Nephron progenitor cell (in vitro differentiated cells): ENCODE results near the gene GSN.

Source experiments
- DNase-seq: peaks from one replicate; pipeline ENCODE4 v3.0.0; 2021
- H3K27ac Mint-ChIP-seq: 2 replicates; pipeline ENCODE4 v1.8.0; 2021; ENCODE audit warnings: mild to moderate bottlenecking, moderate library complexity, mixed read lengths
- H3K27me3 Mint-ChIP-seq: 2 replicates; pipeline ENCODE4 v1.8.0; 2021; ENCODE audit warnings: mild to moderate bottlenecking, low read depth, mixed read lengths; ENCODE audit not compliant: poor library complexity
- H3K36me3 Mint-ChIP-seq: 2 replicates; pipeline ENCODE4 v1.8.0; 2021; ENCODE audit warnings: low read depth, mixed read lengths
- H3K4me1 Mint-ChIP-seq: 2 replicates; pipeline ENCODE4 v1.8.0; 2021; ENCODE audit warnings: mixed read lengths
- H3K4me3 Mint-ChIP-seq: 2 replicates; pipeline ENCODE4 v1.8.0; 2021; ENCODE audit warnings: mild to moderate bottlenecking, moderate library complexity, mixed read lengths
- H3K9me3 Mint-ChIP-seq: 2 replicates; pipeline ENCODE4 v1.8.0; 2021; ENCODE audit warnings: mild to moderate bottlenecking, moderate library complexity, mixed read lengths
- TF ChIP-seq, protein P1 (sequence below): fragments of 200-600 bp; sonication (generic); IDR thresholded peaks from 2 replicates; pipeline ENCODE4 v1.5.0; 2021; ENCODE audit warnings: antibody characterized with exemption

GSN gene

GRCh38 chr9:121303456-121304451 is 35.8 kb downstream of the GSN start:
- no peak overlapping the region for H3K4me3 Mint-ChIP-seq
- H3K4me1 Mint-ChIP-seq, result peaks cover 31% of the 10 kb centered on the region
- H3K36me3 Mint-ChIP-seq, result peaks cover 7% of the 10 kb centered on the region
- H3K9me3 Mint-ChIP-seq, result no peaks in the 10 kb centered on the region
- peaks cover 17% of the 10 kb centered on the region for H3K27me3 Mint-ChIP-seq
- no peak for DNase-seq
- TF ChIP-seq, protein P1, sequence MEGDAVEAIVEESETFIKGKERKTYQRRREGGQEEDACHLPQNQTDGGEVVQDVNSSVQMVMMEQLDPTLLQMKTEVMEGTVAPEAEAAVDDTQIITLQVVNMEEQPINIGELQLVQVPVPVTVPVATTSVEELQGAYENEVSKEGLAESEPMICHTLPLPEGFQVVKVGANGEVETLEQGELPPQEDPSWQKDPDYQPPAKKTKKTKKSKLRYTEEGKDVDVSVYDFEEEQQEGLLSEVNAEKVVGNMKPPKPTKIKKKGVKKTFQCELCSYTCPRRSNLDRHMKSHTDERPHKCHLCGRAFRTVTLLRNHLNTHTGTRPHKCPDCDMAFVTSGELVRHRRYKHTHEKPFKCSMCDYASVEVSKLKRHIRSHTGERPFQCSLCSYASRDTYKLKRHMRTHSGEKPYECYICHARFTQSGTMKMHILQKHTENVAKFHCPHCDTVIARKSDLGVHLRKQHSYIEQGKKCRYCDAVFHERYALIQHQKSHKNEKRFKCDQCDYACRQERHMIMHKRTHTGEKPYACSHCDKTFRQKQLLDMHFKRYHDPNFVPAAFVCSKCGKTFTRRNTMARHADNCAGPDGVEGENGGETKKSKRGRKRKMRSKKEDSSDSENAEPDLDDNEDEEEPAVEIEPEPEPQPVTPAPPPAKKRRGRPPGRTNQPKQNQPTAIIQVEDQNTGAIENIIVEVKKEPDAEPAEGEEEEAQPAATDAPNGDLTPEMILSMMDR, result no peak
- H3K27ac Mint-ChIP-seq, result no peak overlapping the region

- TF ChIP-seq, protein P1, result no peak
- peaks cover 24% of the 10 kb centered on the region for H3K4me1 Mint-ChIP-seq
- DNase-seq, result no peak
- H3K4me3 Mint-ChIP-seq, result no peak overlapping the region
- peaks cover 17% of the 10 kb centered on the region for H3K27me3 Mint-ChIP-seq
- no peaks in the 10 kb centered on the region for H3K9me3 Mint-ChIP-seq
- no peak overlapping the region for H3K27ac Mint-ChIP-seq
- H3K36me3 Mint-ChIP-seq, result peaks cover 9% of the 10 kb centered on the region
Measured at GRCh38 chr9:121304707-121305106, 36.7 kb downstream of the GSN start.

DNA sequence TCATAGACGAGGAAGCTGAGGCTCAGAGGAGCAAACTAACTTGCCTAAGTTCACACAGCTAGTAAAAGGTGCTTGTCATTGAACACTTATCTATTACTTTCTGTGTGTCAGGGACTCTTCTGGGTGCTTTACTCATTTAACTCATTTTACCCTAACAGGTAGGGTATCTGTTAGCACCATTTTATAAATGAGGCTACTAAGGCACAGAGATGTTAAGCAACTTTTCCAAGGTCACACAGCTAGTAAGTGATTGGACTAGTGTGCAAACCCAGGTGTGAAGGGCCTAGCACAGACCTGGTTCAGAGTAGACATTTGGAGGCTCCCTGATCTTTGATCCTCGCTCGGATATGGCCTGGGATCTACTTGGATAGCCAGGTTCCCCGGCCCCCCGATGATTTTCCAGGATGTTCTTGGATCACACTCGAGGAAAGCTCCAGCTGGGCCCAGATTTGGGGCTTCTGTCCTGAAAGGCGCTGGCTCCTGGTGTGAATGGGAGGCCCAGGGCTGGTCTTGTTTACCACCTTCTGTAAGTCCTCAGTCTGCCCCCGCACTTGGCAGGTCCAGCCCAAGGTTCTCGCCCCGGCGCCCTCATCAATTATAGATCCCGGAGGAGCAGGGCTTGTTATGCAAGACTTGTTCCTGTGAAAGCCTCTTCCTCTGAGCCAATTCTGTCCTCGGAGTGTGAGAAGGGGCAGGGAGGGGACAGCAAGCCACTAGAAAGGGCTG is 37.5 kb downstream of the GSN start:
- no peak for DNase-seq
- H3K4me1 Mint-ChIP-seq, result peaks cover 18% of the 10 kb centered on the region
- no peak overlapping the region for H3K27ac Mint-ChIP-seq
- peaks cover 14% of the 10 kb centered on the region for H3K36me3 Mint-ChIP-seq
- H3K27me3 Mint-ChIP-seq, result peaks cover 13% of the 10 kb centered on the region
- TF ChIP-seq, protein P1, result no peak
- H3K4me3 Mint-ChIP-seq, result no peak overlapping the region
- H3K9me3 Mint-ChIP-seq, result no peaks in the 10 kb centered on the region

DNA sequence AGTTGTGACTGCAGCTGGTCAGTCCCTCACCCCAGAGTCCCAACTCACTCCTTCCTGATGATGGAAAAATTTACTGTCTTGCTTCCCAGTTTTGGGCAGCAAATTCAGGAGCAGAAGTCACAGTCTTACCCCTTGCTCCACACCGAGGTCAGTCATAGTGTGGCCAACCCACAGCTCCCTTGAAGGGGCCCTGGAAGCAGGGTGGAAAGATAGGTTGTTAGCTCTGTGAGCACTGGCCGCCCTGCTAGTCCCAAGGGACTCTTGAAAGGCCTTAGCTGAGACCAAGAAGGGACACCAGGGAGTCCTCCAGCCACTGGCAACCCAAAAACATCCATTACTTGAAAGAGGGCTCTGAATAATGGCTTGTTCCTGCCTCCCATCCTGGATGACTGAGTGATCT is 40.0 kb downstream of the GSN start:
- peaks cover 31% of the 10 kb centered on the region for H3K36me3 Mint-ChIP-seq
- DNase-seq, result no peak
- peak overlapping the region; percentile 96 for H3K27ac Mint-ChIP-seq
- peaks cover 14% of the 10 kb centered on the region for H3K4me1 Mint-ChIP-seq
- TF ChIP-seq, protein P1, result no peak
- H3K9me3 Mint-ChIP-seq, result no peaks in the 10 kb centered on the region
- H3K27me3 Mint-ChIP-seq, result peaks cover 6% of the 10 kb centered on the region
- no peak overlapping the region for H3K4me3 Mint-ChIP-seq

DNA sequence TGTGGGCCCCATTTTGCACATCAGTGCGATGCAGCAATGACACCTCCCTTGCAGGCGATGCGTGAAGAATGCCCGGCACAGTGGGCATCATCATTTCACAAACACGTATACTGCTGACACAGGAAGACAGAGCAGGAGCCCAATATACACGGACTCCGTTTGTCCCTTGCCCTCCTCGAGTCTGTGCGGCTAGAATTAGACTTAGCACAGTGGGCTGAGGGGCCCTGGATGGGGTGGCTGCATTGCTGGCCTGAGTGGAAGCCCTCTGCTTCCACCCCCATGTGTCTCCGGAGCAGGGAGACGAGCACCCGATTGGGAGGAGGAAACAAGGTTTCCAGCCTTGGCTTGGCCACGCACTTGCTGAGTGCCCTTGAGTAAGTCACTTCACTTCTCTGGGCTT is 40.8 kb downstream of the GSN start:
- Mint-ChIP-seq H3K4me1 (peaks cover 14% of the 10 kb centered on the region), H3K36me3 (peaks cover 31% of the 10 kb centered on the region), H3K4me3 (no peak overlapping the region), H3K27me3 (peaks cover 3% of the 10 kb centered on the region), H3K9me3 (no peaks in the 10 kb centered on the region), H3K27ac (no peak overlapping the region)
- TF ChIP-seq, protein P1, result no peak
- no peak for DNase-seq
